Measurements from ENCODE around the gene SELENOW. TPM values are rescaled to one million over a fixed set of nuclear protein-coding genes. Genes with fewer than 3 reads are reported as not detected.
"Not testable (repeated sequence)": the region's sequence is repeated elsewhere in the genome, so short reads cannot be mapped to it uniquely, and the experiment has no call there.

The SELENOW gene
- total RNA-seq, 4 donors from 2014 or later: 256 to 919 (median 484) TPM

GRCh38 chr19:47762151-47762550, 16.4 kb upstream of the SELENOW start:
- Histone ChIP-seq H3K27ac (no peak overlapping the region), H3K4me3 (replicated peaks in 1 of 3) (no peak overlapping the region), H3K36me3 (peaks cover 7 to 22% of the 10 kb centered on the region in 2 donors), H3K4me1 (no peaks in the 10 kb centered on the region), H3K27me3 (no peaks in the 10 kb centered on the region), H3K9me3 (no peaks in the 10 kb centered on the region)
- TF ChIP-seq CTCF (IDR thresholded peaks at IDR 0.05) (no peak), POLR2A (IDR thresholded peaks at IDR 0.05) (no peak)
- DNase-seq: no peak
- WGBS, 2 donors: 46 to 80% methylated on average over 3 of the region's 3 CpGs
- intact Hi-C loops (cut with DNase I): no loop called here

GRCh38 chr19:47762615-47763308, 15.7 kb upstream of the SELENOW start:
- peaks cover under 1 to 15% of the 10 kb centered on the region in 2 donors for H3K36me3 ChIP-seq
- TF ChIP-seq CTCF (IDR thresholded peaks at IDR 0.05) (no peak), POLR2A (IDR thresholded peaks at IDR 0.05) (no peak)
- no peak for DNase-seq
- H3K27me3 ChIP-seq: no peaks in the 10 kb centered on the region
- H3K4me1 ChIP-seq: no peaks in the 10 kb centered on the region
- intact Hi-C loops (cut with DNase I): no loop called here
- H3K27ac ChIP-seq: no peak overlapping the region
- WGBS, 2 donors: 68 to 71% methylated on average over 18 of the region's 18 CpGs
- no peak overlapping the region for H3K4me3 ChIP-seq (replicated peaks in 1 of 3)
- no peaks in the 10 kb centered on the region for H3K9me3 ChIP-seq

- WGBS, 2 donors: 79 to 83% methylated on average over 3 of the region's 3 CpGs
- DNase-seq; H3K4me1 ChIP-seq; H3K9me3 ChIP-seq; H3K27me3 ChIP-seq; H3K36me3 ChIP-seq; intact Hi-C loops (cut with DNase I); H3K4me3 ChIP-seq (replicated peaks in 1 of 3); H3K27ac ChIP-seq: not testable (repeated sequence)
Measured at GRCh38 chr19:47764705-47765104, 13.8 kb upstream of the SELENOW start.

GRCh38 chr19:47765523-47766358, 12.8 kb upstream of the SELENOW start:
- Histone ChIP-seq H3K9me3 (no peaks in the 10 kb centered on the region), H3K27me3 (no peaks in the 10 kb centered on the region), H3K36me3 (no peaks in the 10 kb centered on the region), H3K4me1 (no peaks in the 10 kb centered on the region), H3K27ac (no peak overlapping the region), H3K4me3 (replicated peaks in 1 of 3) (no peak overlapping the region)
- no peak for TF ChIP-seq POLR2A (IDR thresholded peaks at IDR 0.05)
- TF ChIP-seq CTCF (IDR thresholded peaks at IDR 0.05): peak in 5 of 6 experiments; percentile 55 to 76 (median 64)
- intact Hi-C loops (cut with DNase I): no loop called here
- peak; percentile 58 to 63 for DNase-seq
- WGBS, 2 donors: 17 to 28% methylated on average over 11 to 19 of the region's 19 CpGs

GRCh38 chr19:47766359-47766620, 12.2 kb upstream of the SELENOW start:
- no peak for DNase-seq
- H3K9me3 ChIP-seq: no peaks in the 10 kb centered on the region
- no peak overlapping the region for H3K4me3 ChIP-seq (replicated peaks in 1 of 3)
- TF ChIP-seq POLR2A (IDR thresholded peaks at IDR 0.05): no peak
- no peak for TF ChIP-seq CTCF (IDR thresholded peaks at IDR 0.05)
- no peak overlapping the region for H3K27ac ChIP-seq
- intact Hi-C loops (cut with DNase I): no loop called here
- H3K4me1 ChIP-seq: no peaks in the 10 kb centered on the region
- 63 to 83% methylated on average over 7 of the region's 7 CpGs for WGBS, 2 donors
- H3K27me3 ChIP-seq: no peaks in the 10 kb centered on the region
- no peaks in the 10 kb centered on the region for H3K36me3 ChIP-seq
